B cell (primary cell): Measurements from ENCODE around the gene LRRC3.

Experiments
- CTCF ChIP-seq: fragments of 200-600 bp; IDR thresholded peaks from one replicate; pipeline ENCODE4 v1.8.0; 2022; ENCODE audit warnings: antibody characterized with exemption, mild to moderate bottlenecking
- EZH2 ChIP-seq: IDR thresholded peaks from 2 replicates; pipeline ENCODE4 v1.6.1; 2012; ENCODE audit warnings: borderline replicate concordance, low read depth, mild to moderate bottlenecking, moderate library complexity, low read length; ENCODE audit not compliant: insufficient read depth, poor library complexity, severe bottlenecking

DNA sequence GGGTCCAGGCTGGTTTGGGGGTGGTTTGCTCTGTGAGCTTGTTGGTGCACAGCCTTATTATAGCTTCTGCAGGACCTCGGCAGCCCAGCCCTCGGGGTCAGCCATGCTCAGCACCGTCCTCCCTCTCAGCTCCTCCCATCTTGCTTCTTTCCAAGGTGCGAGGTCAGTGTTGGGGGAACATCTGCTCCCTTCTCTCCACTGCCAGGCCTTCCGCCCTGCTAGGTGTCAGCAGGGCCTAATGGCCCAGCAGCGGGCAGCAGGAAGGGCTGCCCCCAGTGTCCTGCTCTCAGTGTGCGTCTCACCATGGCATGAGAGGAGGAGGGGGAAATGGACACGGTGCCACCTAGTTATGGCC lies 36.5 kb upstream of the LRRC3 start:
- TF ChIP-seq CTCF (no peak), EZH2 (no peak)
